SK-N-SH treated with all-trans-retinoic acid at 6 μM for 48 hours (cell line): ENCODE measurements around the gene PRKD3.

Experiments used
- TF ChIP-seq, protein P1 (sequence below): fragments of 250-450 bp; sonication (Bioruptor Pico); IDR thresholded peaks from 2 replicates; pipeline ENCODE4 v1.5.1; 2020; ENCODE audit warnings: low read depth, mild to moderate bottlenecking, moderate library complexity
- TF ChIP-seq, protein P2 (sequence below): fragments of 250-450 bp; sonication (Bioruptor Pico); IDR thresholded peaks from 2 replicates; pipeline ENCODE4 v1.8.0; 2020; ENCODE audit warnings: mild to moderate bottlenecking, moderate library complexity, borderline replicate concordance

DNA sequence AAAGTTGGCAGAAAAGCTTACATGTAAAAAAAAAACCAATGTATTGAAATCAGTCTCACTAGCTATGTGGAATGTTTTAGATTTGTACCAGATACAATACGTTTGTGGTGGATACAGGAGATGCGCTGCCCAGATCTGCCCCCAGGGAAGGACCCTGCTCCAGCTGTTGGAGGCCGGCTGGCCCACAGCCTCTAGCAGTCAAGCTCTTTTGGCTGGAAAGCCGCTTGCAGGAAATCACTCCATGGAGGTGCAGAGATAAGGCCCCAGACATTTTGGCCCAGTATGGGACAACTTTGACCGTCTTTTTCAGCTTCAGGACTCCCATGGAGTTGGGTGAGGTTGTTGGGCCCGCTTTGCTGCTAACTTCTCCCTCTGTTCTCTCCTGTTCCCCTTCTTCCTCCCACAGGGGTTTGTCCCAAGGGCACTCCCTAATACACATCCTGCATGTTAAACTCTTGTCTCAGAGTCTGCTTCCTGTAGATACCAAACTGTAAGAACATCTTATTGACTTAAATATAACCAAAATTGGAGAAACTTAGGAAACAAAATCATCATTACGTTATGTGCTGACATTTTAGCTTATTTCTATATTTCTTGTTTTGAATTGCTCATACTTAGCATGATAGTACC is 18.1 kb upstream of the PRKD3 start:
- TF ChIP-seq, protein P1, sequence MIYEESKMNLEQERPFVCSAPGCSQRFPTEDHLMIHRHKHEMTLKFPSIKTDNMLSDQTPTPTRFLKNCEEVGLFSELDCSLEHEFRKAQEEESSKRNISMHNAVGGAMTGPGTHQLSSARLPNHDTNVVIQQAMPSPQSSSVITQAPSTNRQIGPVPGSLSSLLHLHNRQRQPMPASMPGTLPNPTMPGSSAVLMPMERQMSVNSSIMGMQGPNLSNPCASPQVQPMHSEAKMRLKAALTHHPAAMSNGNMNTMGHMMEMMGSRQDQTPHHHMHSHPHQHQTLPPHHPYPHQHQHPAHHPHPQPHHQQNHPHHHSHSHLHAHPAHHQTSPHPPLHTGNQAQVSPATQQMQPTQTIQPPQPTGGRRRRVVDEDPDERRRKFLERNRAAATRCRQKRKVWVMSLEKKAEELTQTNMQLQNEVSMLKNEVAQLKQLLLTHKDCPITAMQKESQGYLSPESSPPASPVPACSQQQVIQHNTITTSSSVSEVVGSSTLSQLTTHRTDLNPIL (CRISPR knock-in tag) = no peak
- TF ChIP-seq, protein P2, sequence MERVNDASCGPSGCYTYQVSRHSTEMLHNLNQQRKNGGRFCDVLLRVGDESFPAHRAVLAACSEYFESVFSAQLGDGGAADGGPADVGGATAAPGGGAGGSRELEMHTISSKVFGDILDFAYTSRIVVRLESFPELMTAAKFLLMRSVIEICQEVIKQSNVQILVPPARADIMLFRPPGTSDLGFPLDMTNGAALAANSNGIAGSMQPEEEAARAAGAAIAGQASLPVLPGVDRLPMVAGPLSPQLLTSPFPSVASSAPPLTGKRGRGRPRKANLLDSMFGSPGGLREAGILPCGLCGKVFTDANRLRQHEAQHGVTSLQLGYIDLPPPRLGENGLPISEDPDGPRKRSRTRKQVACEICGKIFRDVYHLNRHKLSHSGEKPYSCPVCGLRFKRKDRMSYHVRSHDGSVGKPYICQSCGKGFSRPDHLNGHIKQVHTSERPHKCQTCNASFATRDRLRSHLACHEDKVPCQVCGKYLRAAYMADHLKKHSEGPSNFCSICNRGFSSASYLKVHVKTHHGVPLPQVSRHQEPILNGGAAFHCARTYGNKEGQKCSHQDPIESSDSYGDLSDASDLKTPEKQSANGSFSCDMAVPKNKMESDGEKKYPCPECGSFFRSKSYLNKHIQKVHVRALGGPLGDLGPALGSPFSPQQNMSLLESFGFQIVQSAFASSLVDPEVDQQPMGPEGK = no peak
